NK-92 treated with Interleukin-12 subunit alpha and Interleukin-12 subunit beta, amount 100 ng/mL, for 24 hours (cell line): ENCODE measurements around the gene GPC3.
"Not testable (repeated sequence)": the region's sequence is repeated elsewhere in the genome, so short reads cannot be mapped to it uniquely, and the experiment has no call there.

Experiments
- DNase-seq: peaks from one replicate; lab custom pipeline; 2025; lab: John Stamatoyannopoulos, UW

The GPC3 gene

GRCh38 chrX:133985164-133985966 lies at the start of gene GPC3:
TSS of gene GPC3 (minus strand) at chrX:133985594.
- DNase-seq = no peak

- DNase-seq = no peak
Observed at GRCh38 chrX:134032441-134032840, 47.0 kb upstream of the GPC3 start.

- DNase-seq = no peak
Observed at GRCh38 chrX:134026565-134027311, 41.3 kb upstream of the GPC3 start.

- DNase-seq = no peak
Observed at GRCh38 chrX:134025986-134026545, 40.7 kb upstream of the GPC3 start.

GRCh38 chrX:134024686-134025377 lies 39.4 kb upstream of the GPC3 start:
- no peak for DNase-seq

GRCh38 chrX:134023851-134024281 lies 38.5 kb upstream of the GPC3 start:
- DNase-seq = no peak

GRCh38 chrX:134020910-134021309 lies 35.5 kb upstream of the GPC3 start:
- no peak for DNase-seq

- DNase-seq = no peak
Observed at GRCh38 chrX:134019567-134020206, 34.3 kb upstream of the GPC3 start.

- not testable (repeated sequence) for DNase-seq
Observed at GRCh38 chrX:134016309-134016708, 30.9 kb upstream of the GPC3 start.

GRCh38 chrX:134015510-134015909 lies 30.1 kb upstream of the GPC3 start:
- DNase-seq = not testable (repeated sequence)

- no peak for DNase-seq
Observed at GRCh38 chrX:134013524-134013923, 28.1 kb upstream of the GPC3 start.

GRCh38 chrX:134013092-134013497 lies 27.7 kb upstream of the GPC3 start:
- no peak for DNase-seq

GRCh38 chrX:134010690-134011089 lies 25.3 kb upstream of the GPC3 start:
- no peak for DNase-seq

- DNase-seq = no peak
Observed at GRCh38 chrX:134007716-134008115, 22.3 kb upstream of the GPC3 start.

- DNase-seq = no peak
Observed at GRCh38 chrX:134006484-134007161, 21.2 kb upstream of the GPC3 start.

GRCh38 chrX:134004084-134004483 lies 18.7 kb upstream of the GPC3 start:
- no peak for DNase-seq

- DNase-seq = no peak
Observed at GRCh38 chrX:134002921-134003615, 17.7 kb upstream of the GPC3 start.

- no peak for DNase-seq
Observed at GRCh38 chrX:134000260-134001245, 15.2 kb upstream of the GPC3 start.

- no peak for DNase-seq
Observed at GRCh38 chrX:133999031-133999705, 13.8 kb upstream of the GPC3 start.
